HL-60 (cell line): ENCODE data around the gene TRIM6.
A peak's percentile ranks its signal among the peaks of the same experiment; 100 is the strongest.
"Not testable (repeated sequence)": the region's sequence is repeated elsewhere in the genome, so short reads cannot be mapped to it uniquely, and the experiment has no call there.

ENCODE experiments used
- DNase-seq, 2 experiments: peaks; one replicate each; pipeline ENCODE4 v3.0.0-alpha.2; 2010 to 2020; ENCODE audit warnings: low read depth in 1 of 2, low spot score in 1 of 2
- H3K27ac ChIP-seq: fragments of 250-450 bp; sonication (Bioruptor Pico); replicated peaks from 2 replicates; pipeline ENCODE4 v1.5.1; 2020; ENCODE audit warnings: mild to moderate bottlenecking, moderate library complexity
- H3K27me3 ChIP-seq: fragments of 250-450 bp; sonication (Bioruptor Pico); 2 replicates; pipeline ENCODE4 v1.5.1; 2021; ENCODE audit warnings: mild to moderate bottlenecking, moderate library complexity; ENCODE audit not compliant: insufficient read depth, poor library complexity, severe bottlenecking
- H3K4me3 ChIP-seq: replicated peaks from 2 replicates; pipeline ENCODE4 v1.5.1; 2011; ENCODE audit warnings: mild to moderate bottlenecking, control low read depth, low read length; ENCODE audit not compliant: insufficient read depth
- CTCF ChIP-seq: IDR thresholded peaks from one replicate; pipeline ENCODE4 v1.5.1; 2011; ENCODE audit warnings: low read length, control low read depth, inconsistent platforms; ENCODE audit not compliant: insufficient read depth
- GABPA ChIP-seq: IDR thresholded peaks from 2 replicates; pipeline ENCODE4 v1.6.1; 2012; ENCODE audit warnings: low read depth
- POLR2AphosphoS5 ChIP-seq: IDR thresholded peaks from 2 replicates; pipeline ENCODE4 v1.6.1; 2012; ENCODE audit warnings: low read depth
- REST ChIP-seq: IDR thresholded peaks from 2 replicates; pipeline ENCODE4 v1.6.1; 2012; ENCODE audit warnings: low read depth; ENCODE audit not compliant: insufficient replicate concordance
- SPI1 ChIP-seq: IDR thresholded peaks from 2 replicates; pipeline ENCODE4 v1.6.1; 2012; ENCODE audit warnings: low read depth, mild to moderate bottlenecking, borderline replicate concordance

The TRIM6 gene

DNA sequence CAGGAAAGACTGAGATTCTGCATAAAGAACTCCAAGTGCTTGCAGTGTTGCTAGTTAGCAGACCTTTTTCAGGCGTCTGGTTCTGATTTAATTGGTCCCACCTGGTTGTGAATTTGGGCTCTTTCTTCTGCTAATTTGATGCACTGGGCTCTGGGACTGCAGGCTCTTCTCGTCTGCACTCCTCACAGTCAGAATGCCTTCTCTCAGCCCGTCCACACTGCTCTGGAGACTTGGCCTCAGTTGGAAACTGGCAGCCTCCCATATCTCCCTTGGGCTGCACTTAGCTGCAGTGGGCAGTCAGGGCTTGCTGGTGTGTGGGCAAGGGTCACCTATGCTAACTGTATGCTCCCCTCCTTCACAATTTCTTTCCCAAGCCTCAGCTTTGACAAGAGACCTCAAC lies 1.5 kb downstream of the TRIM6 start:
- H3K4me3 ChIP-seq, result no peak overlapping the region
- H3K27me3 ChIP-seq, result no peaks in the 10 kb centered on the region
- no peak for TF ChIP-seq GABPA
- TF ChIP-seq POLR2AphosphoS5, result no peak
- H3K27ac ChIP-seq, result no peak overlapping the region
- DNase-seq, result no peak

- no peak overlapping the region for H3K27ac ChIP-seq
- DNase-seq, result peak; percentile 26 to 55
- H3K4me3 ChIP-seq, result no peak overlapping the region
- peak; percentile 72 for TF ChIP-seq CTCF
- TF ChIP-seq SPI1, result no peak
- no peak for TF ChIP-seq REST
- TF ChIP-seq POLR2AphosphoS5, result no peak
- H3K27me3 ChIP-seq, result no peaks in the 10 kb centered on the region
These were observed 4.0 kb downstream of the TRIM6 start for GRCh38 chr11:5600374-5600851.

DNA sequence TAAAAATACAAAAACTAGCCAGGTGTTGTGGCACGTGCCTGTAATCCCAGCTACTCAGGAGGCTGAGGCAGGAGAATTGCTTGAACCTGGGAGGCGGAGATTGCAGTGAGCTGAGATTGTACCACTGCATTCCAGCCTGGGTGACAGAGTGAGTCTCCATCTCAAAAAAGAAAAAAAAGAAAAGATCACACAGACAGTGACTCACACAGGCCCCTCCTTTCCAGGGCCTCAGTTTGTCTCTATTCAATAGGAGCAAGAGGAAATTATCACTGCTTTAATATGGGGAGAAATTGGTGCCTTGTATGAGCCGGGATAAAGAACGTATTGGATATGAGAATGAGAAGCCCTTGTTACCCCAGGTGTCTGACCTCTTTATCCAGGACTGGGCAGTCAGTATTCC lies 6.4 kb downstream of the TRIM6 start:
- H3K4me3 ChIP-seq, DNase-seq, H3K27ac ChIP-seq, H3K27me3 ChIP-seq: not testable (repeated sequence)

GRCh38 chr11:5603326-5603725 lies 6.9 kb downstream of the TRIM6 start:
- DNase-seq, result no peak
- Histone ChIP-seq H3K4me3 (no peak overlapping the region), H3K27me3 (no peaks in the 10 kb centered on the region), H3K27ac (no peak overlapping the region)
- TF ChIP-seq POLR2AphosphoS5 (no peak), SPI1 (no peak), GABPA (no peak), CTCF (no peak), REST (no peak)

- DNase-seq, result no peak
- Histone ChIP-seq H3K27me3 (no peaks in the 10 kb centered on the region), H3K27ac (no peak overlapping the region), H3K4me3 (no peak overlapping the region)
- no peak for TF ChIP-seq SPI1
- TF ChIP-seq CTCF, result no peak
- TF ChIP-seq GABPA, result no peak
- TF ChIP-seq POLR2AphosphoS5, result no peak
- no peak for TF ChIP-seq REST
These were observed 8.5 kb downstream of the TRIM6 start for GRCh38 chr11:5604896-5605295.
